Omental fat pad (tissue), 4 donors: ENCODE results near the gene INO80D. TPM values are rescaled to one million over a fixed set of nuclear protein-coding genes. Genes with fewer than 3 reads are reported as not detected.
"Not testable (repeated sequence)": the region's sequence is repeated elsewhere in the genome, so short reads cannot be mapped to it uniquely, and the experiment has no call there.

Experiments
- ATAC-seq: fragments of 150-250 bp; one replicate; pipeline ENCODE4 v1.9.1; 2016; ENCODE audit warnings: mild to moderate bottlenecking, moderate library complexity; ENCODE audit not compliant: low FRiP score
- DNase-seq: peaks from one replicate; pipeline ENCODE4 v3.0.0-alpha.2; 2019; ENCODE audit warnings: low spot score
- CTCF ChIP-seq, 3 donors: fragments of 450-650 bp; IDR thresholded peaks; one replicate each; pipeline ENCODE4 v1.5.1; 2016 to 2017; ENCODE audit warnings: antibody characterized with exemption in 3 of 3, mild to moderate bottlenecking in 3 of 3, moderate library complexity in 2 of 3
- total RNA-seq, 4 donors: library from RNA; depleted of rRNA; stranded (reverse); fragments of >200 nt; gene quantifications; one replicate each; pipeline ENCODE4 v1.1.0, GENCODE V29; 2016

The INO80D gene
- 10 to 100 TPM; 15.3 to 22.0 (median 18.5) TPM for total RNA-seq

GRCh38 chr2:206085742-206086445 lies at the start of gene INO80D:
INO80D (minus strand) TSS chr2:206086174; CDS start chr2:206063016, 23,158 bp downstream.
- DNase-seq (peak; percentile 36), ATAC-seq (peak; percentile 78)
- peak in 1 of 3 donors; percentile 5 for TF ChIP-seq CTCF (IDR thresholded peaks at IDR 0.05)

GRCh38 chr2:206127656-206128055 lies 41.7 kb upstream of the INO80D start:
- no peak for ATAC-seq
- TF ChIP-seq CTCF (IDR thresholded peaks at IDR 0.05), result no peak
- DNase-seq, result no peak

GRCh38 chr2:206125901-206126300 lies 39.9 kb upstream of the INO80D start:
- DNase-seq, result no peak
- no peak for ATAC-seq
- TF ChIP-seq CTCF (IDR thresholded peaks at IDR 0.05), result no peak

GRCh38 chr2:206122569-206122968 lies 36.6 kb upstream of the INO80D start:
- DNase-seq, ATAC-seq: not testable (repeated sequence)

GRCh38 chr2:206116278-206116677 lies 30.3 kb upstream of the INO80D start:
- DNase-seq (no peak), ATAC-seq (no peak)
- TF ChIP-seq CTCF (IDR thresholded peaks at IDR 0.05), result no peak

GRCh38 chr2:206115026-206115578 lies 29.1 kb upstream of the INO80D start:
- DNase-seq, result no peak
- no peak for ATAC-seq
- no peak for TF ChIP-seq CTCF (IDR thresholded peaks at IDR 0.05)

- ATAC-seq (no peak), DNase-seq (no peak)
- TF ChIP-seq CTCF (IDR thresholded peaks at IDR 0.05), result no peak
These were observed 27.0 kb upstream of the INO80D start for GRCh38 chr2:206112846-206113547.
